ENCODE results near the gene PLCL1. TPM values are rescaled to one million over a fixed set of nuclear protein-coding genes. Genes with fewer than 3 reads are reported as not detected.

PLCL1 gene
- total RNA-seq, 1 experiment from 2014 or later = 0.90 TPM

DNA sequence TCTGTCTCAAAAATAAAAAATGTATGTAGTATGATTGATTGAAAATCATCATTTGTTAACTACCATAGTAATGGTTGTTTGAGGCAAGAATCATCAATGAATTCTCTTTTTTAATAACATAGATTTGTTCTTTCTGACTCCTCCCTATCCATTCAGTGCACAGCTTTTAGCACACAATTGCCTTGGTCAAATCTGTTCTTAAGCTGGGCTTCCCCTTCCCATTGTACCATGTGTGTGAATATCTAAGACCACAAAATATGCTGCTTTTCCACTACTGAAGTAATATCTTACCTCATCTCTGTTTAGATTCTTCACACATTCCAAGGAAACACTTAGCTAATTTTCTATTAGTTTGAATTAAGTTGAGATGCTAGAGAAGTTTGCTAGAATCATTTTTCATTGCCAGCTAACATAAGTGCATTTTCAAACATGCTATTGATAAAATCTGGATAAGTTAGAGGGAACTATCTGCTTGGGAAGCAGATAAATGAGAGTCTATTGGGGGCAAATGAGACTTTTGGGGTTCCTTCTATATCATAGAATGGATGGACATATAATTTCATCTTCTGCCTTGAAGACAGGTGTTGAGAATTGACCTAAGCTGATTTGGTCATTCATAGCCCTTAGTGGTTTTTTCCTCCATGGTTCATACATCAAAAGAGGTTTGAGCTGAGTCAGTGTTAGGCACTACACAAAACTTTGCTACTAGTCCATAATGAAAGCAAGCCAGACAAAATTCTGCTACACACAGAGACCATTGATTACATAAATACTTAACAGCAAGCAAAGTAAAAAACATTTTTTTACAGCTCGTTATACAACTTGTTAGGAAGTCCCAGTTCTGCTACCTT is 231.9 kb downstream of the PLCL1 start:
- in situ Hi-C loops (cut with HindIII; ENCODE audit: low pct_unique_long_range_greater_than_20kb, low sequenced_read_pairs) = no loop called here

GRCh38 chr2:198040835-198041234 is 236.4 kb downstream of the PLCL1 start:
- DNase-seq (ENCODE audit: low read depth, low spot score) = no peak
- in situ Hi-C loops (cut with HindIII; ENCODE audit: low pct_unique_long_range_greater_than_20kb, low sequenced_read_pairs) = no loop called here

More for the DNA sequence above, 231.9 kb downstream of the PLCL1 start:
- no peak for DNase-seq (ENCODE audit: low read depth, low spot score)

DNA sequence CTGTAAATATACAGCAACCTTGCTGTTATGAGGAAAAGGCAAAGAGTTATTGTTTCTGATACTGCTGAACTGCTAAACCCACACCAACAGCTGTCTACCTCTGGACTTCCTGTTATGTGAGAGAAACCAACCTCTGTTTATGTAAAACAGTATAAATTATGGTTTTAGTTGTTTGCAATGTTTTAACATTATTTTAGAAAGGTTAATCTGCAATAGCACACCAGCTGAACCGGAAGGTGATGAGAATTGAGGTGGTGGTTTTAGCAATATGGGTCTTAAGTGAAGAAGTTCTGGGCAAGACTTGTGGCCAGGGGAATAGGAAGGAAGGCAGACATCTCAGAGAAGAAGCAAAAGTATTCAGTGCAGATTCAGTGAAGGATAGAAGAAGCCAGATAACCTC is 237.8 kb downstream of the PLCL1 start:
- in situ Hi-C loops (cut with HindIII; ENCODE audit: low pct_unique_long_range_greater_than_20kb, low sequenced_read_pairs) = no loop called here
- DNase-seq (ENCODE audit: low read depth, low spot score) = no peak

GRCh38 chr2:198044777-198045176 is 240.4 kb downstream of the PLCL1 start:
- DNase-seq (ENCODE audit: low read depth, low spot score) = no peak
- in situ Hi-C loops (cut with HindIII; ENCODE audit: low pct_unique_long_range_greater_than_20kb, low sequenced_read_pairs) = no loop called here

GRCh38 chr2:198045227-198045626 is 240.8 kb downstream of the PLCL1 start:
- in situ Hi-C loops (cut with HindIII; ENCODE audit: low pct_unique_long_range_greater_than_20kb, low sequenced_read_pairs) = no loop called here
- no peak for DNase-seq (ENCODE audit: low read depth, low spot score)

DNA sequence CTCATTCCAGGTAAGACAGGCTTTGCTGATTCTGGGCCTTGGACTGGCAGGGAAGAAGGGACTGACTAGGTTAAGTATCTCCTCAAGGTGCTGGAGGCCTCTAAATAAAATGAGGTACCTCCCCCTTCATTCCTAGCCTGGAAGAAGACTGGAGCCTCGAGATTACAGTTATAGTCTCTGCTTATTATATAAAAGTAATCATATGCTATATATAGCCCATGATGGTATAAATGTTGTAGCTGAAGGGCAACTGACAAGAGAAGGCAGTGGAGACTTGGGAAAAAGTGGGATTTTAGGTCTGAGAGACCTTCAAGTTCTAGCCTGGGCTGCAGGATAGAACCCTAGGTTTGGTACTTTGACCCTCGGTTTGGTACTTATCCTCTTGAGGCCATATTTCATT is 248.3 kb downstream of the PLCL1 start:
- in situ Hi-C loops (cut with HindIII; ENCODE audit: low pct_unique_long_range_greater_than_20kb, low sequenced_read_pairs) = no loop called here

DNA sequence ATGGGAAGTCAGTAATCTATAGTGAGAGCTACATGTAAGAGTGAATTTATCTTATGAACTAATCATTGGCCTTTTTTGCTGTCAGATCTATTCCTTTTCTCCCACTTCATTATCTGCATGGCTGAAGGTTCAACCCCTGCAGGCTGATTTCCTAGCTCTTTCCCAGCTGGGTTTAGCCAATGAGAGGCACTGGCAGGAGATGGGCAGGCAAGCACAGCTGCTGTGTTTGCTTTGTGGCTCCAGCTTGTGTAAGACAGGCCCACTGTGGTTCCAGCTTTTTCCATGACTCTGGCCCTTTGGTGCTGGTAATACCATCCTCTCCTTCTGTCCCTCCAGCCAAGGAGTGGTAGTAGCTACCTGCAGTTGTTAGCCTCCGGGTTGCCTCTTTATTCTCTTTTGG is 248.8 kb downstream of the PLCL1 start:
- no peak for DNase-seq (ENCODE audit: low read depth, low spot score)
- in situ Hi-C loops (cut with HindIII; ENCODE audit: low pct_unique_long_range_greater_than_20kb, low sequenced_read_pairs) = no loop called here

More for the DNA sequence above, 248.3 kb downstream of the PLCL1 start:
- no peak for DNase-seq (ENCODE audit: low read depth, low spot score)

DNA sequence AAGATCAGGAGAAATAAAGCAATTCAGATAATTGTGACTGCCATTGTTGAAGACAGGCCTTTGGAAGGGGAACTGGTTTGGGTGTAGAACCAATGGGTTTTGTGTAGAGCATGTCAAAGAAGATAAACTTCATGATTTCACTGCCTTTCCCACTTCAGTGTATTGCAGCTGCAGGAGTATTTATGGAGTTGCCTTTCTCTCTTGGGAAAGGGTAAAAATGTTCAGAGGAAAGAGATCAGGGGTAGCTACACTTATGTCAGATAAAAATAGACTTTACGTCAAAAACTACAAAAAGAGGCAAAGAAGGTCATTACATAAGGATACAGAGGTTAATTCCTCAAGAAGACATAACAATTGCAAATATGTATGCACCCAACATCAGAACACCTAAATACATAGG is 249.4 kb downstream of the PLCL1 start:
- DNase-seq (ENCODE audit: low read depth, low spot score) = no peak
- in situ Hi-C loops (cut with HindIII; ENCODE audit: low pct_unique_long_range_greater_than_20kb, low sequenced_read_pairs) = no loop called here

GRCh38 chr2:198054299-198054698 is 249.9 kb downstream of the PLCL1 start:
- in situ Hi-C loops (cut with HindIII; ENCODE audit: low pct_unique_long_range_greater_than_20kb, low sequenced_read_pairs) = no loop called here
- peak; percentile 60 for DNase-seq (ENCODE audit: low read depth, low spot score)

DNA sequence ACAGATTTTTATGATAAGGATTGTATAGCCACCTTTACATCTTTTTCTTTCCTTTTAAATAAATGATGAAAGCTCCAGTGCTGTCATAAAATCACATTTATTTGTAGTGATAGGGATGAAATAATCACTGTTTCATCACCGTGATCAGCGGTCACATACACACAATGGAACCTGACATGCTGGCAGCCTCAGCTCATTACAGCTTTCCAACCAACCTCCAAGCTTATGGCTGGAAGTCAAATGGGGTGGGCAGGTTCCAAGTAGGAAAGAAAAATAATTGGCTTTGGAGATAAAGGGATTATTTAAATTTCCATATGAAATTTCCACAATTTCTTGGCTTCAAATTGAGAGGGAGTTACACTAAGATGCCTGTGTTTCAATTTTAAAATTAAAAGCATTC is 251.3 kb downstream of the PLCL1 start:
- in situ Hi-C loops (cut with HindIII; ENCODE audit: low pct_unique_long_range_greater_than_20kb, low sequenced_read_pairs) = no loop called here

GRCh38 chr2:198056836-198057235 is 252.4 kb downstream of the PLCL1 start:
- no peak for DNase-seq (ENCODE audit: low read depth, low spot score)
- in situ Hi-C loops (cut with HindIII; ENCODE audit: low pct_unique_long_range_greater_than_20kb, low sequenced_read_pairs) = no loop called here

More for the DNA sequence above, 251.3 kb downstream of the PLCL1 start:
- no peak for DNase-seq (ENCODE audit: low read depth, low spot score)

GRCh38 chr2:198059800-198060199 is 255.4 kb downstream of the PLCL1 start:
- in situ Hi-C loops (cut with HindIII; ENCODE audit: low pct_unique_long_range_greater_than_20kb, low sequenced_read_pairs) = no loop called here
- DNase-seq (ENCODE audit: low read depth, low spot score) = no peak

DNA sequence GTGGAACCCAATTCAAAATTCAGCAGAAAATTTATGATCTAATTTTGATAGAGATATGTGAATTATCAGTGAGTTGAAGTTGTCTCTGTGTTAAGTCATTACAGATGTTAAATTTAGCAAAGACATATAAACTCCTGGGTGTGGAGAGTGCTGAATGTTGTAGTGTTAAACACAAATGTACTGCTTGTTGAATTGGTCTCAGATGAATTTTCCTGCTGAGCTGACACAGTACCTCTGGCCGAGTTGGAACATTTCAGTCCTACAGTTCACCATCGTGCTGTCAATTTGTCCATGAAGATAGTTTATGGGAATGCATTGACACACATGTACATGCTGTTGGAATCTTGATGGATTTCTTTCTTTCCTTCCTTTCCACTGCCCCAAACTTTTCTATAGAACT is 255.9 kb downstream of the PLCL1 start:
- in situ Hi-C loops (cut with HindIII; ENCODE audit: low pct_unique_long_range_greater_than_20kb, low sequenced_read_pairs) = no loop called here
- DNase-seq (ENCODE audit: low read depth, low spot score) = no peak

- in situ Hi-C loops (cut with HindIII; ENCODE audit: low pct_unique_long_range_greater_than_20kb, low sequenced_read_pairs) = no loop called here
- DNase-seq (ENCODE audit: low read depth, low spot score) = no peak
Observed at GRCh38 chr2:198062826-198063225, 258.4 kb downstream of the PLCL1 start.

- in situ Hi-C loops (cut with HindIII; ENCODE audit: low pct_unique_long_range_greater_than_20kb, low sequenced_read_pairs) = no loop called here
- DNase-seq (ENCODE audit: low read depth, low spot score) = no peak
Observed at GRCh38 chr2:198063242-198063641, 258.8 kb downstream of the PLCL1 start.

DNA sequence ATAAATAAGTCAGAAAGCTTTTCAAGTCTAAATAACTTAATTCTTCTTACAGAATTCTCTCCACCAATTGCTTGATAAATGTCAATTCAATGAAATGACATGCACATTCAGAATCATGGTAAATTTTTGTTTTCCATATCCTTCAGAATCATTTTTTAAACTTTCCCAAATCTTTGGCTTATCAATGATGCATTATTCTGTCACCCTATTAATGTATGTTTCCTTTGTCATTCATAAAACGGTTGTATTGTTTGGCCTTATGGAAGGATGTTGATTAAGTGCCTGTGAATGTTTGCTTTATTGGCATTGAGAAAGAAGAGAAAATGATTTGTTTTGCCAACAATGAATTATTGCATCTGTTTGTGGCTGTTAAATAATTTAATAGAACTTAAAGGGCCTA is 260.9 kb downstream of the PLCL1 start:
- no peak for DNase-seq (ENCODE audit: low read depth, low spot score)
- in situ Hi-C loops (cut with HindIII; ENCODE audit: low pct_unique_long_range_greater_than_20kb, low sequenced_read_pairs) = no loop called here

DNA sequence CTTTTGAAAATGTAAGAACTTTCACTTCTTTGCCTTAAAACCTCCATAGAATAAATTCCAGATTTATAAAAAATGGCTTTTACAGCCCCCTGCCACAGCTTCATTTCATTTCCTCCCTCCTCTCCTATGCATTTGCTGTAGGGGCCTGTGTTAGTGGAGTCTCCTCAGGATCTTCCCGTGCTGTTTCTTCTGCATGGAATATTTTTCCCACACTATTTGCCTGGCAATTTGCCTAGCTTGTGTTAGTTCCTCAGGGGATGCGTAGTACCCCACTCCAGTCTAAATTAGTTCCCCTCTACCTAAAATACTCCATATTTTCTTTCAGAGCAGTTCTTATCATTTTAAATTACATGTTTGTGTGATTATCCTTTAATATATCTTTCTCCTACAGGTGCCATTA is 262.2 kb downstream of the PLCL1 start:
- in situ Hi-C loops (cut with HindIII; ENCODE audit: low pct_unique_long_range_greater_than_20kb, low sequenced_read_pairs) = no loop called here
- DNase-seq (ENCODE audit: low read depth, low spot score) = no peak

DNA sequence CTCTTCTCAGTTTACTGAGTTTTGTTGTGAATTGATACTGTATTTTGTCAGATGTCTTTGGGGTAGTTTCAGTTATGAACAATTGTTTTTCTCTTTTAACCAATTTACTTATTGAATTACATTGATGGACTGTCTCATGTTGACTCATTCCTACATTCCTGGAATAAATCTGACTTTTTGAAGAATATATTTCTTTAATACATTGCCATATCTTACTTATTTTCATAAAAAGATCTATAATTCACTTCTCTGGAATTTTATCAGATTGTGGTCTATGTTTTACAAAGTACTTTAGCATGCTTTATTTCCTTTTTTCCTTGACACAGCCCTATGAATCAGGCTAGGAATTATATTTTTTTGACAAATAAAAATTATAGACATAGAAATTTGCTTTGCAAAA is 268.3 kb downstream of the PLCL1 start:
- in situ Hi-C loops (cut with HindIII; ENCODE audit: low pct_unique_long_range_greater_than_20kb, low sequenced_read_pairs) = no loop called here

DNA sequence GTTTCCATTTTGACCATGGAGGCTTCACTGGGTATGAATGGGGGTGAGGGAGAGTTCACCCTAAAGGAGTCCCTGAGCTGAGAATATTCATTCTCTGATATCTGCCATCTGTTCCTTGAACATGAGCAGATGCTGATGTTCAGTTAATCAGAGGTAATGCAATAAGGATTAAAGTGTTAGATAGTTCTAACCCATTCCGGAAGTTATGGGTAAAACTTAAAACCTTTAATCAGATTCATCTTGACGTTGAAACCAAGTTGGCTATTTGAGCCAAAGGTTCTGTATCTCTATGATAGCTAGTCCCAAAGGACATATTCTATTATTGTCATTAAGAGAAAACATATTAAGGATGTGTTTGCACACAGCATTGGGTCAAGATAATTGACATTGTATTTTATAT is 268.9 kb downstream of the PLCL1 start:
- no peak for DNase-seq (ENCODE audit: low read depth, low spot score)

More for the DNA sequence above, 268.3 kb downstream of the PLCL1 start:
- no peak for DNase-seq (ENCODE audit: low read depth, low spot score)

More for the DNA sequence above, 268.9 kb downstream of the PLCL1 start:
- in situ Hi-C loops (cut with HindIII; ENCODE audit: low pct_unique_long_range_greater_than_20kb, low sequenced_read_pairs) = no loop called here
